GM12891 (cell line): Measurements from ENCODE around the gene SLC25A26.
"Not testable (repeated sequence)": the region's sequence is repeated elsewhere in the genome, so short reads cannot be mapped to it uniquely, and the experiment has no call there.

ENCODE experiments used
- DNase-seq: peaks from one replicate; pipeline ENCODE4 v3.0.0; 2011; ENCODE audit warnings: low spot score; ENCODE audit not compliant: insufficient read length
- FAIRE-seq: peaks from 2 replicates; lab custom pipeline; 2011; peaks lifted over from hg19 to GRCh38; lab: Jason Lieb, UNC
- PAX5 ChIP-seq: IDR thresholded peaks from 2 replicates; pipeline ENCODE4 v1.6.1; 2011; ENCODE audit warnings: low read length, moderate library complexity, mild to moderate bottlenecking; ENCODE audit not compliant: insufficient read depth, severe bottlenecking
- POLR2A ChIP-seq: IDR thresholded peaks from 2 replicates; pipeline ENCODE4 v1.6.1; 2011; ENCODE audit warnings: low read depth, low read length, control low read depth
- POLR2AphosphoS5 ChIP-seq: IDR thresholded peaks from 2 replicates; pipeline ENCODE4 v1.6.1; 2011; ENCODE audit warnings: low read depth, low read length, control low read depth
- POU2F2 ChIP-seq: IDR thresholded peaks from 2 replicates; pipeline ENCODE4 v1.6.1; 2011; ENCODE audit warnings: low read depth, mild to moderate bottlenecking, control low read depth, low read length, moderate library complexity
- SPI1 ChIP-seq: IDR thresholded peaks from 2 replicates; pipeline ENCODE4 v1.6.1; 2011; ENCODE audit warnings: low read depth, low read length, control low read depth
- TAF1 ChIP-seq: IDR thresholded peaks from 2 replicates; pipeline ENCODE4 v1.6.1; 2011; ENCODE audit warnings: low read depth, low read length, control low read depth

SLC25A26 gene

DNA sequence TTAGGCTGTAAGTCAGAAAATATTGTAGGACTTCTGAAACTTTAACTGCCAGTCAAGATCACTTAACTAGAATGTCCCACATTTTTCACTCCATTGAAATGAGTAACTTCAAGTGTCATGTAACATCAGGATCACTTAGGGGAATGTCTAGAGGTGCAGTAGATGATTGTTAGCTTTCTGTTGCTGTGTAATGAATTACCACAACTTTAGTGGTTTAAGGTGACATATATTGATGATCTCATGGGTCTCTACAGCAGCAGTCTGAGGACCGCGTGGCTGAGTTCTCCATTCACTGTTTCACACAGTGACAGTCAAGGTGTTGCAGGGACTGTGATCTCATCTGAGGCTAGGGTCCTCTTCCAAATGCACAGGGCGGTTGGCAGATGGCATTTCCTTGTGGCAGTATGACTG, 82.7 kb downstream of the SLC25A26 start:
- DNase-seq (no peak), FAIRE-seq (peak; percentile 66)
- TF ChIP-seq PAX5 (no peak), POU2F2 (no peak), SPI1 (no peak), POLR2A (no peak), TAF1 (no peak), POLR2AphosphoS5 (no peak)

- peak; percentile 58 for FAIRE-seq
- DNase-seq, result no peak
- TF ChIP-seq POU2F2, result no peak
- TF ChIP-seq POLR2A, result no peak
- TF ChIP-seq TAF1, result no peak
- no peak for TF ChIP-seq PAX5
- TF ChIP-seq POLR2AphosphoS5, result no peak
- no peak for TF ChIP-seq SPI1
Observed at GRCh38 chr3:66304293-66304692, 83.5 kb downstream of the SLC25A26 start.

DNA sequence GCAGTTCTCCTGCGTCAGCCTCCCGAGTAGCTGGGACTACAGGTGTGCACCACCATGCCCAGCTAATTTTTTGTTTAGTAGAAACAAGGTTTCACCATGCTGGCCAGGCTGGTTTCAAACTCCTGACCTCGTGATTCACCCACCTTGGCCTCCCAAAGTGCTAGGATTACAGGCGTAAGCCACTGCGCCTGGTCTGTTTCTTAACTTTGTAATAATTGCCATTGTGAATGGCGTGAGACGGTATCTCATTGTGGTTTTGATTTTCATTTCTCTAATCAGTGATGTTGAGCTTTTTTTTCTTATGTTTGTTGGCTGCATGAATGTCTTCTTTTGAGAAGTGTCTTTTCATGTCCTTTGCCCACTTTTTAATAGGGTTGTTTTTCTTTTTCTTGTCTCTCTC, 85.3 kb downstream of the SLC25A26 start:
- DNase-seq, FAIRE-seq: not testable (repeated sequence)

DNA sequence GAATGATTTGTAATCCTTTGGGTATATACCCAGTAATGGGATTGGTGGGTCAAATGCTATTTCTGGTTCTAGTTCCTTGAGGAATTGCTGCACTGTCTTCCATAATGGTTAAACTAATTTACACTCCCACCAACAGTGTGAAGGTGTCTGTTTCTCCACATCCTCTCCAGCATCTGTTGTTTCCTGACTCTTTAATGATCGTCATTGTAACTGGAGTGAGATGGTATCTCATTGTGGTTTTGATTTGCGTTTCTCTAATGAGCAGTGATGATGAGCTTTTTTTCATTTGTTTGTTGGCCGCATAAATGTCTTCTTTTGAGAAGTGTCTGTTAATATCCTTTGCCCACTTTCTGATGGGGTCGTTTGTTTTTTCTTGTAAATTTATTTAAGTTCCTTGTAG, 86.2 kb downstream of the SLC25A26 start:
- FAIRE-seq, DNase-seq: not testable (repeated sequence)

DNA sequence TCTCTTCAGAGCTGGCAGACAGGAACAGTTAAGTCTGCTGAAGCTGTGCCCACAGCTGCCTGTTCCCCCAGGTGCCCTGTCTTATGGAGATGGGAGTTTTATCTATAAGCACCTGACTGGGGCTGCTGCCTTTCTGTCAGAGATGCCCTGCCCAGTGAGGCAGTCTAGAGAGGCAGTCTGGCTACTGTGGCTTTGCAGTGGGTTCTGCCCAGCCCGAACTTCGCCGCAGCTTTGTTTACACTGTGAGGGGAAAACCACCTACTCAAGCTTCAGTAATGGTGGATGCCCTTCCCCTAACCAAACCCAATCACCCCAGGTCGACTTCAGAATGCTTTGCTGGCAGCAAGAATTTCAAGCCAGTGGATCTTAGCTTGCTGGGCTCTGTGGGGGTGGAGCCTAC, 91.2 kb downstream of the SLC25A26 start:
- FAIRE-seq (no peak), DNase-seq (no peak)
- no peak for TF ChIP-seq POLR2AphosphoS5
- no peak for TF ChIP-seq SPI1
- TF ChIP-seq POU2F2, result no peak
- TF ChIP-seq POLR2A, result no peak
- no peak for TF ChIP-seq TAF1
- TF ChIP-seq PAX5, result no peak

DNA sequence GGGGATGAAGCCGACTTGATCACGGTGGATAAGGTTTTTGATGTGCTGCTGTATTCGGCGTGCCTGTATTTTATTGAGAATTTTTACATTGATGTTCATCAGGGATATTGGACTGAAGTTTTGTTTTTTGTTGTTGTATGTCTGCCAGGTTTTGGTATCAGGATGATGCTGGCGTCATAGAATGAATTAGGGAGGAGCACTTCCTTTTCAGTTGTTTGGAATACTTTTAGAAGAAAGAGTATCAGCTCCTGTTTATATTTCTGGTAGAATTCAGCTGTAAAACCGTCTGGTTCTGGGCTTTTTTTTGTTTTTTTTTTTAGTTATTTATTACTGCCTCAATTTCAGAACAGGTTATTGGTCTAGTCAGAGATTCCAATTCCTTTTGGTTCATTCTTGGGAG, 93.7 kb downstream of the SLC25A26 start:
- no peak for FAIRE-seq
- TF ChIP-seq PAX5 (no peak), POLR2A (no peak), POLR2AphosphoS5 (no peak), TAF1 (no peak), POU2F2 (no peak)
- no peak for DNase-seq

- FAIRE-seq (no peak), DNase-seq (no peak)
- TF ChIP-seq TAF1 (no peak), PAX5 (no peak), POLR2A (no peak), POU2F2 (no peak), POLR2AphosphoS5 (no peak), SPI1 (no peak)
Observed at GRCh38 chr3:66317750-66318376, 97.1 kb downstream of the SLC25A26 start.

DNA sequence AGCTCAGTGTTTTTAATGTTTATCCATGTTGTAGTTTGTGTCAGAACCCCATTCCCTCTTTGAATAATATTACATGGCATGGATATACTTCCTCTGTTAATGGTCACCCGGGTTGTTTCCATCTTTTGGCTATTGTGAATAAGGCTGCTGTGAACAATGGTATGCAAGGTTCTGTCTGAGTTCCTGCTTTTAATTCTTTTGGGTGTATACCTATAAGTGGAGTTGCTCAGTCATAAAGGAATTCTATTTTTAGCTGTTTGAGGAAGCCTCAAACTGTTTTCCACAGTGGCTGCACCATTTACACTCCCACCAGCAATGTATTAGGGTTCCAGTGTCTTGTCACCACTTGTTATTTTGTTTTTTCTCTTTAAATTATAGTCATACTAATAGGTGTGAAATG, 99.6 kb downstream of the SLC25A26 start:
- TF ChIP-seq PAX5 (no peak), POLR2AphosphoS5 (no peak), SPI1 (no peak), POLR2A (no peak), POU2F2 (no peak), TAF1 (no peak)
- FAIRE-seq, result no peak
- DNase-seq, result no peak

- no peak for TF ChIP-seq TAF1
- TF ChIP-seq POLR2AphosphoS5, result no peak
- TF ChIP-seq SPI1, result no peak
- no peak for FAIRE-seq
- DNase-seq, result no peak
Observed at GRCh38 chr3:66322436-66322835, 101.6 kb downstream of the SLC25A26 start.

DNA sequence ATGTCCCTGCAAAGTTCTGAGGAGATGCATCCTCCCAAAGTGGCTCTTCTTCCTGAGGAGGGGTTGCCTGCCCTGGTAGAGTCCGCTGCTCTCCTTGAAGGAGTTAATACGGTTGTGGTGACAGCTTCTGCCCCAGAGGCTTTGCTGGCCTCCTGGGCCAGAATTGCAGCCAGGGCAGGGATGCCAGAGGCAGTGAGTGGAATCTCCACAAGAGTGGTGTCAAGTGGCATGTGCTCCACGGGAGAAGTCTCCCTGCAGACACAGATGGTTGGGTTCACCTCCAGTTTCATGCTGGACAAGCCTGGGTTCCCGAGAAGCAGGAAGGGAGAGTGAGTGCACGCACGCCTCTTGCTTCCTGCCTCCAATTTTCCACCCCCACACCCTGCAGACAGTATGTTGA, 105.5 kb downstream of the SLC25A26 start:
- TF ChIP-seq SPI1 (no peak), POLR2A (no peak), POLR2AphosphoS5 (no peak), PAX5 (no peak), TAF1 (no peak), POU2F2 (no peak)
- no peak for FAIRE-seq
- DNase-seq, result no peak

DNA sequence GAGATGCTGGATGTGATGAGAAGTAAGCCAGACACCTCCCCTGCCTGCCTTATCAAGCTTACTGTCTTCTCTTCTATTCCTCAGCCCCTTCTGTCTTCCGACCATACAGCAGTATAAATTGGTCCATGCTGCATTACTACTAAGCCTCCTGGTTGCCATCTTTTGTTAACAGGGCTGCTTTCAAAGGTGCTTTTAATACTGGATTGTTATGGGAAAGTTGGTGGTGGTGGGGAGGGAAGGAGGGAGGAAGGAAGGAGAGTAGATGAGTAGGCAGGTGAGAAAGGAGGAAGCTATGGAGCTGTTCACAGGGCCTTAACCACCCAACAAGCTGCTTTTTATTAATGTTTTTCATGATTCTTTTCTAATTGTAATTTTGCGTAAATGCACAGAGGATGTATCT, 114.9 kb downstream of the SLC25A26 start:
- FAIRE-seq, result no peak
- TF ChIP-seq POLR2AphosphoS5, result no peak
- TF ChIP-seq POLR2A, result no peak
- no peak for TF ChIP-seq POU2F2
- no peak for TF ChIP-seq PAX5
- TF ChIP-seq TAF1, result no peak
- no peak for TF ChIP-seq SPI1
- no peak for DNase-seq
